GM23248 (cell line): Measurements from ENCODE around the gene PGA3. TPM values are rescaled to one million over a fixed set of nuclear protein-coding genes. Genes with fewer than 3 reads are reported as not detected.

Experiments
- DNase-seq: peaks from one replicate; pipeline ENCODE4 v3.0.0-alpha.2; 2015
- H2AFZ ChIP-seq: fragments of 200-600 bp; sonication (generic); 2 replicates; pipeline ENCODE4 v1.6.1; 2016; ENCODE audit warnings: antibody characterized with exemption
- H3F3A ChIP-seq: fragments of 200-600 bp; sonication (generic); 2 replicates; pipeline ENCODE4 v1.6.1; 2016; ENCODE audit warnings: mild to moderate bottlenecking, antibody characterized with exemption, mixed run types; ENCODE audit not compliant: insufficient read depth
- H3K27ac ChIP-seq: fragments of 200-600 bp; sonication (generic); 2 replicates; pipeline ENCODE4 v1.5.1; 2016; ENCODE audit warnings: mild to moderate bottlenecking
- H3K27me3 ChIP-seq: fragments of 200-600 bp; sonication (generic); replicated peaks from 2 replicates; pipeline ENCODE4 v1.6.1; 2016; ENCODE audit warnings: mild to moderate bottlenecking; ENCODE audit not compliant: insufficient read depth
- H3K36me3 ChIP-seq: fragments of 200-600 bp; sonication (generic); 2 replicates; pipeline ENCODE4 v1.6.1; 2016; ENCODE audit warnings: low read depth, mild to moderate bottlenecking
- H3K4me1 ChIP-seq: fragments of 200-600 bp; sonication (generic); 2 replicates; pipeline ENCODE4 v1.6.1; 2016; ENCODE audit warnings: mild to moderate bottlenecking; ENCODE audit not compliant: insufficient read depth
- H3K4me2 ChIP-seq: fragments of 200-600 bp; sonication (generic); one replicate; pipeline ENCODE4 v1.6.1; 2016; ENCODE audit warnings: mild to moderate bottlenecking; ENCODE audit not compliant: unreplicated experiment
- H3K4me3 ChIP-seq: fragments of 200-600 bp; sonication (generic); 2 replicates; pipeline ENCODE4 v1.5.1; 2016; ENCODE audit warnings: mild to moderate bottlenecking
- H3K79me2 ChIP-seq: fragments of 200-600 bp; sonication (generic); 2 replicates; pipeline ENCODE4 v1.6.1; 2016; ENCODE audit warnings: mild to moderate bottlenecking; ENCODE audit not compliant: insufficient read depth
- H3K9ac ChIP-seq: fragments of 200-600 bp; sonication (generic); 2 replicates; pipeline ENCODE4 v1.6.1; 2016; ENCODE audit warnings: mild to moderate bottlenecking
- H3K9me2 ChIP-seq: fragments of 200-600 bp; sonication (generic); 2 replicates; pipeline ENCODE4 v1.6.1; 2016; ENCODE audit warnings: mixed run types, mild to moderate bottlenecking, moderate library complexity; ENCODE audit not compliant: insufficient read depth
- H3K9me3 ChIP-seq: fragments of 200-600 bp; sonication (generic); one replicate; pipeline ENCODE4 v1.6.1; 2017; ENCODE audit warnings: low read depth
- H4K20me1 ChIP-seq: fragments of 200-600 bp; sonication (generic); 2 replicates; pipeline ENCODE4 v1.6.0; 2016; ENCODE audit not compliant: insufficient read depth
- EZH2 ChIP-seq: fragments of 200-600 bp; sonication (generic); IDR thresholded peaks from 2 replicates; pipeline ENCODE4 v1.6.1; 2018; ENCODE audit warnings: antibody characterized with exemption, mild to moderate bottlenecking; ENCODE audit not compliant: insufficient read depth, poor library complexity, severe bottlenecking
- EZH2phosphoT487 ChIP-seq: fragments of 200-600 bp; sonication (generic); IDR thresholded peaks from 2 replicates; pipeline ENCODE4 v1.6.1; 2018; ENCODE audit warnings: antibody characterized with exemption, moderate library complexity, mild to moderate bottlenecking, low read depth; ENCODE audit not compliant: insufficient read depth
- WGBS, 2 experiments: methylation state at CpG; one replicate each; pipeline ENCODE4 v1.1.6; 2015 to 2017; ENCODE audit warnings: low lambda C conversion rate in 2 of 2, low coverage in 1 of 2; ENCODE audit errors: missing lambda C conversion rate in 2 of 2; 5-methylcytosine and 5-hydroxymethylcytosine counted together
- in situ Hi-C: fragments of 300-500 bp; cut with MboI; formaldehyde crosslinking; loops from 2 replicates; pipeline ENCODE4 v1.15.0; 2020
- polyA plus RNA-seq: library from polyadenylated mRNA; unstranded; fragments of >200 nt; fragmentation: Nextera tagmentation; extraction: Ambion mirVana; gene quantifications from 2 replicates; pipeline ENCODE4 v1.2.1, GENCODE V29; 2016
- total RNA-seq: library from RNA; depleted of rRNA; stranded (reverse); fragments of >200 nt; shearing (Covaris generic); gene quantifications from 2 replicates; pipeline ENCODE4 v1.2.3, GENCODE V29; 2014

The PGA3 gene
- total and polyA plus RNA-seq, 2 experiments from 2014 or later: not detected

GRCh38 chr11:61194981-61195695 lies 8.2 kb upstream of the PGA3 start:
- no peak overlapping the region for H3K9ac ChIP-seq
- no peaks in the 10 kb centered on the region for H3K9me3 ChIP-seq
- DNase-seq: no peak
- TF ChIP-seq EZH2phosphoT487: no peak
- no peak for TF ChIP-seq EZH2
- in situ Hi-C loops: no loop called here
- no peaks in the 10 kb centered on the region for H3K79me2 ChIP-seq
- H4K20me1 ChIP-seq: no peaks in the 10 kb centered on the region
- no peaks in the 10 kb centered on the region for H3K36me3 ChIP-seq
- H3K9me2 ChIP-seq: no peaks in the 10 kb centered on the region
- H3K4me1 ChIP-seq: no peaks in the 10 kb centered on the region
- 32 to 36% methylated on average over 7 of the region's 7 CpGs for WGBS, 2 experiments
- peaks cover 9% of the 10 kb centered on the region for H3K27me3 ChIP-seq
- no peak overlapping the region for H3K4me3 ChIP-seq
- H3K4me2 ChIP-seq: no peak overlapping the region
- H3K27ac ChIP-seq: no peak overlapping the region
- no peak overlapping the region for H2AFZ ChIP-seq
- H3F3A ChIP-seq: no peaks in the 10 kb centered on the region

GRCh38 chr11:61195719-61196118 lies 7.6 kb upstream of the PGA3 start:
- Histone ChIP-seq H3K4me1 (no peaks in the 10 kb centered on the region), H2AFZ (no peak overlapping the region), H3K4me3 (no peak overlapping the region), H3K9me3 (no peaks in the 10 kb centered on the region), H4K20me1 (no peaks in the 10 kb centered on the region), H3F3A (no peaks in the 10 kb centered on the region), H3K27me3 (peaks cover 9% of the 10 kb centered on the region), H3K36me3 (no peaks in the 10 kb centered on the region), H3K27ac (no peak overlapping the region), H3K9ac (no peak overlapping the region), H3K79me2 (no peaks in the 10 kb centered on the region), H3K9me2 (no peaks in the 10 kb centered on the region), H3K4me2 (no peak overlapping the region)
- TF ChIP-seq EZH2 (no peak), EZH2phosphoT487 (no peak)
- DNase-seq: no peak
- WGBS, 2 experiments: 72 to 75% methylated on average over 7 of the region's 7 CpGs
- in situ Hi-C loops: no loop called here

DNA sequence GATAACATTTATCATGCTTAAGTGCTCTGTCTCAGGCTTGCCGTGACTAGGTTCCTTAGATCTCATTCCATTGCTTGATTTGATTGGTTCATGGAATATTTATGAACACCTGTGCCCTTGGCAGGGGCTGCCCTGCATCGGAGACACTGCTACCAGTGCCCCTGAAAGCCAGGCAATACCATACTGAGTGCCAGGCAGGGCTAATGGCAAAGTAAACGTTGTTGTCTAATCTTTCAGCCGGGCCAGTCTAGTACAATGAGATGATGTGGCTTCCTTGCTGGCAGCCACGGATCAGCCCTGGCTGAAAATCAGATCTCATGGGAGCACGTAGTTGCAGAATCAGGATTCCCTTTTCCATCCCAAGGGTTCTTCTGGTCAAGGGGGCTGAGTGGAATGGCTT lies 5.0 kb upstream of the PGA3 start:
- TF ChIP-seq EZH2 (no peak), EZH2phosphoT487 (no peak)

DNA sequence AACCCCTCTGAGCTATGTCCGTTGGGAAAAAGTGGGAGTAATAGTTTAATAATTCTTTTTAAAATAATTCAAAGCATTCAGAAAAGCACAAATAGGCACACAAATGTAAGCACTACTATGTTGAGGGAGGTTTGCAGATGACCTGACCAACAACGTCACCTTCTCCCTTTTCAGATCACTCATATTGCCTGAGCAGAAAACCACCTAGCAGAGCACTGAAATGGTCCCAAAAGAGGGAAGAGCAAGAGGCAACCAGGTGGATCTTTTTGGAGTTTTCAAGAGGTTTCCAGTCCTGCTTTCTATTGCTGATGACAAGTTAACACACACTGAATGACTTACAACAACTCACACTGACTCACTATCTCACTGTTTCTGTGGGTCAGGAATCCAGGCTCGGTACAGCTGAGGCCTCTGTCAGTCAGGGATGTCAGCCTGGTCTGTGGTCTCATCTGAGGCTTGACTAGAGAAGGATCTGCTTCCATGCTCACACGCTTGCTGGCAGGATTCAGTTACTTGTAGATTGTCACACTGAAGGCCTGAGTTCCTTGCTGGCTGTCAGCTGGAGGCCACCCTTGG lies 4.3 kb upstream of the PGA3 start:
- Histone ChIP-seq H3K27ac (no peak overlapping the region), H3K9ac (no peak overlapping the region), H3K4me1 (no peaks in the 10 kb centered on the region), H2AFZ (no peak overlapping the region), H3K4me3 (no peak overlapping the region), H3K27me3 (peaks cover 20% of the 10 kb centered on the region), H3K79me2 (no peaks in the 10 kb centered on the region), H3K4me2 (no peak overlapping the region), H3K9me2 (no peaks in the 10 kb centered on the region), H4K20me1 (no peaks in the 10 kb centered on the region), H3F3A (no peaks in the 10 kb centered on the region), H3K36me3 (no peaks in the 10 kb centered on the region), H3K9me3 (no peaks in the 10 kb centered on the region)
- TF ChIP-seq EZH2phosphoT487 (no peak), EZH2 (no peak)
- 34 to 45% methylated on average over 4 of the region's 4 CpGs for WGBS, 2 experiments
- in situ Hi-C loops: no loop called here
- no peak for DNase-seq

More for the DNA sequence above, 5.0 kb upstream of the PGA3 start:
- Histone ChIP-seq H3K79me2 (no peaks in the 10 kb centered on the region), H3K27ac (no peak overlapping the region), H3K4me1 (no peaks in the 10 kb centered on the region), H3K9ac (no peak overlapping the region), H3K4me2 (no peak overlapping the region), H4K20me1 (no peaks in the 10 kb centered on the region), H2AFZ (no peak overlapping the region), H3K4me3 (no peak overlapping the region), H3K9me2 (no peaks in the 10 kb centered on the region), H3F3A (no peaks in the 10 kb centered on the region), H3K36me3 (no peaks in the 10 kb centered on the region), H3K27me3 (peaks cover 24% of the 10 kb centered on the region), H3K9me3 (no peaks in the 10 kb centered on the region)
- DNase-seq: no peak
- 22 to 23% methylated on average over 6 of the region's 6 CpGs for WGBS, 2 experiments
- in situ Hi-C loops: no loop called here
